MM.1S (cell line): ENCODE results near the gene PANX1.

Experiments
- DNase-seq: peaks from one replicate; pipeline ENCODE4 v3.0.0-alpha.2; 2015
- H2AFZ ChIP-seq: fragments of 300-600 bp; sonication (generic); 2 replicates; pipeline ENCODE4 v1.6.0; 2016; ENCODE audit warnings: antibody characterized with exemption, low read length
- H3F3A ChIP-seq: fragments of 300-600 bp; sonication (generic); 2 replicates; pipeline ENCODE4 v1.6.1; 2016; ENCODE audit warnings: mild to moderate bottlenecking, antibody characterized with exemption, low read length, moderate library complexity, mixed read lengths; ENCODE audit not compliant: insufficient read depth
- H3K27ac ChIP-seq: fragments of 300-600 bp; sonication (generic); 2 replicates; pipeline ENCODE4 v1.5.1; 2016; ENCODE audit warnings: mild to moderate bottlenecking, low read length
- H3K27me3 ChIP-seq: fragments of 300-600 bp; sonication (generic); replicated peaks from 2 replicates; pipeline ENCODE4 v1.6.0; 2016; ENCODE audit warnings: low read length; ENCODE audit not compliant: insufficient read depth
- H3K36me3 ChIP-seq: fragments of 300-600 bp; sonication (generic); replicated peaks from 2 replicates; pipeline ENCODE4 v1.6.1; 2016; ENCODE audit warnings: mild to moderate bottlenecking, low read length, mixed read lengths; ENCODE audit not compliant: insufficient read depth
- H3K4me1 ChIP-seq: fragments of 300-600 bp; sonication (generic); 2 replicates; pipeline ENCODE4 v1.6.1; 2016; ENCODE audit warnings: low read length, mixed read lengths
- H3K4me2 ChIP-seq: fragments of 300-600 bp; sonication (generic); 2 replicates; pipeline ENCODE4 v1.6.0; 2016; ENCODE audit warnings: low read depth, low read length
- H3K4me3 ChIP-seq: fragments of 300-600 bp; sonication (generic); 2 replicates; pipeline ENCODE4 v1.5.1; 2016; ENCODE audit warnings: low read length, mixed read lengths
- H3K79me2 ChIP-seq: fragments of 300-600 bp; sonication (generic); 2 replicates; pipeline ENCODE4 v1.6.1; 2016; ENCODE audit warnings: mixed run types, low read length, mixed read lengths
- H3K9ac ChIP-seq: fragments of 300-600 bp; sonication (generic); 2 replicates; pipeline ENCODE4 v1.6.1; 2016; ENCODE audit warnings: low read length, mixed read lengths
- H3K9me2 ChIP-seq: fragments of 300-600 bp; sonication (generic); replicated peaks from 2 replicates; pipeline ENCODE4 v1.6.1; 2016; ENCODE audit warnings: mild to moderate bottlenecking, low read length, mixed read lengths; ENCODE audit not compliant: insufficient read depth
- H3K9me3 ChIP-seq: fragments of 300-600 bp; sonication (generic); replicated peaks from 2 replicates; pipeline ENCODE4 v1.6.1; 2016; ENCODE audit warnings: mild to moderate bottlenecking, low read length, mixed read lengths; ENCODE audit not compliant: insufficient read depth
- H4K20me1 ChIP-seq: fragments of 300-600 bp; sonication (generic); 2 replicates; pipeline ENCODE4 v1.6.1; 2016; ENCODE audit warnings: mild to moderate bottlenecking, low read length, moderate library complexity, mixed read lengths; ENCODE audit not compliant: insufficient read depth
- CTCF ChIP-seq: fragments of 300-600 bp; sonication (generic); IDR thresholded peaks from 2 replicates; pipeline ENCODE4 v1.5.1; 2016; ENCODE audit warnings: antibody characterized with exemption, low read length, mixed read lengths
- EZH2 ChIP-seq: fragments of 300-600 bp; sonication (generic); optimal IDR thresholded peaks from 2 replicates; pipeline ENCODE3; 2017; ENCODE audit warnings: low read depth, mild to moderate bottlenecking, antibody characterized with exemption, low read length, mixed read lengths
- EZH2phosphoT487 ChIP-seq: fragments of 300-600 bp; sonication (generic); IDR thresholded peaks from 2 replicates; pipeline ENCODE4 v1.6.1; 2018; ENCODE audit warnings: antibody characterized with exemption, low read length

PANX1 gene

GRCh38 chr11:94131047-94131717 is 2.5 kb downstream of the PANX1 start:
- Histone ChIP-seq H4K20me1 (no peaks in the 10 kb centered on the region), H3K27ac (no peak overlapping the region), H3K9me3 (no peaks in the 10 kb centered on the region), H3K4me3 (no peak overlapping the region), H3K27me3 (no peaks in the 10 kb centered on the region), H3K36me3 (no peaks in the 10 kb centered on the region), H2AFZ (no peak overlapping the region), H3K9me2 (no peaks in the 10 kb centered on the region), H3K79me2 (peaks cover 67% of the 10 kb centered on the region), H3K9ac (no peak overlapping the region), H3K4me1 (peaks cover 26% of the 10 kb centered on the region), H3K4me2 (no peak overlapping the region), H3F3A (peaks cover 16% of the 10 kb centered on the region)
- TF ChIP-seq EZH2phosphoT487 (no peak), EZH2 (no peak), CTCF (no peak)
- no peak for DNase-seq

GRCh38 chr11:94131718-94132115 is 3.1 kb downstream of the PANX1 start:
- Histone ChIP-seq H3K27ac (no peak overlapping the region), H3K4me2 (no peak overlapping the region), H4K20me1 (no peaks in the 10 kb centered on the region), H3F3A (peaks cover 16% of the 10 kb centered on the region), H3K4me3 (no peak overlapping the region), H3K9me2 (no peaks in the 10 kb centered on the region), H2AFZ (no peak overlapping the region), H3K4me1 (peaks cover 26% of the 10 kb centered on the region), H3K9me3 (no peaks in the 10 kb centered on the region), H3K27me3 (no peaks in the 10 kb centered on the region), H3K79me2 (peaks cover 71% of the 10 kb centered on the region), H3K36me3 (no peaks in the 10 kb centered on the region), H3K9ac (no peak overlapping the region)
- TF ChIP-seq CTCF (no peak), EZH2phosphoT487 (no peak), EZH2 (no peak)
- DNase-seq = no peak

GRCh38 chr11:94132152-94132558 is 3.5 kb downstream of the PANX1 start:
- DNase-seq = no peak
- Histone ChIP-seq H3K79me2 (peaks cover 75% of the 10 kb centered on the region), H3K4me2 (no peak overlapping the region), H3K9me3 (no peaks in the 10 kb centered on the region), H3K9ac (no peak overlapping the region), H4K20me1 (no peaks in the 10 kb centered on the region), H3K27me3 (no peaks in the 10 kb centered on the region), H3K36me3 (no peaks in the 10 kb centered on the region), H3K27ac (no peak overlapping the region), H3K4me3 (no peak overlapping the region), H2AFZ (no peak overlapping the region), H3K4me1 (peaks cover 26% of the 10 kb centered on the region), H3K9me2 (no peaks in the 10 kb centered on the region), H3F3A (peaks cover 16% of the 10 kb centered on the region)
- no peak for TF ChIP-seq CTCF
